HG03469 (cell line): ENCODE data around the gene ADAP1.
"Not testable (repeated sequence)": the region's sequence is repeated elsewhere in the genome, so short reads cannot be mapped to it uniquely, and the experiment has no call there.

Source experiments
- ATAC-seq: cut with Tn5 transposase; IDR thresholded peaks from one replicate; pipeline ENCODE4 v1.9.1; 2021; ENCODE audit warnings: mild to moderate bottlenecking, moderate library complexity, moderate number of reproducible peaks; ENCODE audit not compliant: unreplicated experiment

ADAP1 gene

GRCh38 chr7:883055-884021 is 71.1 kb downstream of the ADAP1 start:
- no peak for ATAC-seq

- no peak for ATAC-seq
Measured at GRCh38 chr7:882336-883035, 72.0 kb downstream of the ADAP1 start.

GRCh38 chr7:881441-882234 is 72.8 kb downstream of the ADAP1 start:
- no peak for ATAC-seq

- ATAC-seq: no peak
Measured at GRCh38 chr7:880450-880849, 74.0 kb downstream of the ADAP1 start.

- ATAC-seq: no peak
Measured at GRCh38 chr7:879706-880105, 74.8 kb downstream of the ADAP1 start.

- ATAC-seq: no peak
Measured at GRCh38 chr7:879093-879492, 75.4 kb downstream of the ADAP1 start.

DNA sequence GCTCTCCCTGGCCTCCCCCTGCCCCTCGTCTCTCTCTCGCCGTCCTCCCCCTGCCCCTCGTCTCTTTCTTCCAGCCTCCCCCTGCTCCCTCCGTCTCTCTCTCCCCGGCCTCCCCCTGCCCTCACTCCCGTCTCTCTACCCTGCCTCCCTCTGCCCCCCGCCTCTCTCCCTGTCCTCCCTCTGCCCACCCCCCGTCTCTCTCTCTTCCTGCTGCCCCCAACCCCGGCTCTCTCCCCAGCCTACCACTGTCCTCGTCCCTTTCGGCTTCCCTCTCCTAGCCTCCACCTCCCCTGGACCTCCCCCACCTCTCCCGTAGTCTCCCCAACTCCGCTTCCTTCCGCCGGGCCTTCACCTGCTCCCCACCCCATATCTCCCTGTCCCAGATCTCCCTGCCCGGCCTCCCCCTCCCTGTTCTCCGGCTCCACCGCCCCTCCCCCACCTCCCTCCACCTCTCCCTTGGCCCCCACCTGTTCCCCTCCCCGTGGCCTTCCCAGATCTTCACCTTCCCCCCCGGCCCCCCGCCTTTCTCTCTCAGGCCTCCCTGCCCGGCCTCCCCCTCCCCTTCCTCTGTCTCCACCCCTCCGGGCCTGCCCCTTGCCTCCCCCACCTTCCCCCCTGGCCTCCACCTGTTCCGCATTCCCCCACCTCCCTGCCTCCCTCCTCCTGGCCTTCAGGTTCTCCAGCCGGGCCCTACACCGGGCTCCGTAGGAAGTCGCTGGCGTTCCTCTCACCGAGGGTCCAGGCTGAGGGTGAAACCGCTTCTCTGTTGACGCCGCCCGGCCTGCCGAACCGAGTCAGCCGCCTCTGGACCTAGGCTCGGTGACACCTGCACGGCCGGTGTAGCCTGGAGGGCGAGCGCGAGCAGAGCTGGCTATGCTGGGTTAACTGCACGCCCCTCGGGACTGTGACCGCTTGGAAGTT is 76.9 kb downstream of the ADAP1 start:
- ATAC-seq: no peak

- ATAC-seq: no peak
Measured at GRCh38 chr7:876972-877311, 77.5 kb downstream of the ADAP1 start.

DNA sequence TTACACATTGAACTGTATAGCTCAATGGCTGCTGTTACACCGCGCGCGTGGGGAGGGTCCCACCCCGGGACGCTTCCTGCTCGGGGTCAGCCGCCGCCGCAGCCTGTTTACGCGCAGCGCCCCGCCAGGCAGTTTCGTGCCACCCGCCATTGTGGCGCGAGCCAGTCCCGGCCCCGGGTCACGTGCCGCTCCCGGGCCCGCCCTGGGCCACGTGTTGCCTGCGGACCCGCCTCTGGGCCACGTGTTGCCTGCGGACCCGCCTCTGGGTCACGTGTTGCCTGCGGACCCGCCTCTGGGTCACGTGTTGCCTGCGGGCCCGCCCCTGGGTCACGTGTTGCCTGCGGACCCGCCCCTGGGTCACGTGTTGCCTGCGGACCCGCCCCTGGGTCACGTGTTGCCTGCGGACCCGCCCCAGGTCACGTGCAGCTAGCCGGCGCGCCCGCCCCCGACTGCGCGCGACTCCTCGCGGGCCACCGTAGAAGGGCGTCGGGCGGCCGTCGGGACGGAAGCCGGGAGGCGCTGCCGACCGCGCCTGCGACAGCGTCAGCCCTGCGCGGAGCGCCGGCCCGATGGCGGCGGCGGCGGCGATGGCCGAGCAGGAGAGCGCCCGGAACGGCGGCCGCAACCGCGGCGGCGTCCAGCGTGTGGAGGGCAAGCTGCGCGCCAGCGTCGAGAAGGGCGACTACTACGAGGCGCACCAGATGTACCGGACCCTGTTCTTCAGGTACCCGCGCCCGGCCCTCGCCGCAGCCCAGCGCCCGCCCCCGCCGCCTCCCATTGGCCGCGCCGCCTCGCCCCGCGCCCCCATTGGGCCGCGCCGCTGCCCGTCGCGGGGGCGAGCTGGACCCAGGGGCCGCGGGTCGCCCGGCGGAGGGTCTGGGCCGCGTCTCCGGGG is 78.2 kb downstream of the ADAP1 start, which contains the start of gene GET4:
Gene GET4, plus strand, starts transcription at position 478 of the 895 bp plus-strand sequence. Its CDS starts 92 bp downstream, at position 570.
- peak; percentile 51 for ATAC-seq

DNA sequence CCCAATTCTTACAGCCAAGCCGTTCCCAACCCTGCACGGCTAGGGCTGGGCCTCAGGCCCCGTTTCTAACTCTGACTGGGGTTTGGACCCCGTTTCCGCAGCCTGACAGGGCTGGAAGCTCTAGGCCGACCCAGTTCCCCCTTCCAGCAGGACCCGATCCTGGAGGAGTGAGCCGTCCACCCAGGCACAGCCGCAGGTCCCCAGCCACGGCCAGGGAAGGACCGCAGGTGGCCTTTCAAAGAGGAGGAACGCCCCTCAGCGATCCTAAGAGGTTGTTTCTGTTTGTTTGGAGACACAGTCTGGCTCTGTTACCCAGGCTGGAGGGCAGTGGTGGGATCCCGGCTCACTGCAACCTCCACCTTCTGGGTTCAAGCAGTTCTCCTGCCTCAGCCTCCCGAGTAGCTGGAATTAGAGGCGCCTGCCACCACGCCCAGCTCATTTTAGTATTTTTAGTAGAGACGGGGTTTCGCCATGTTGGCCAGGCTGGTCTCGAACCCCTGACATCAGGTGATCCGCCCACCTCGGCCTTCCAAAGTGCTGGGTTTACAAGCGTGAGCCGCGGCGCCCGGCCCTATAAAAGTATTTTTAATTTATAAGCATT is 78.9 kb downstream of the ADAP1 start:
- ATAC-seq: no peak

- no peak for ATAC-seq
Measured at GRCh38 chr7:875051-875450, 79.4 kb downstream of the ADAP1 start.

DNA sequence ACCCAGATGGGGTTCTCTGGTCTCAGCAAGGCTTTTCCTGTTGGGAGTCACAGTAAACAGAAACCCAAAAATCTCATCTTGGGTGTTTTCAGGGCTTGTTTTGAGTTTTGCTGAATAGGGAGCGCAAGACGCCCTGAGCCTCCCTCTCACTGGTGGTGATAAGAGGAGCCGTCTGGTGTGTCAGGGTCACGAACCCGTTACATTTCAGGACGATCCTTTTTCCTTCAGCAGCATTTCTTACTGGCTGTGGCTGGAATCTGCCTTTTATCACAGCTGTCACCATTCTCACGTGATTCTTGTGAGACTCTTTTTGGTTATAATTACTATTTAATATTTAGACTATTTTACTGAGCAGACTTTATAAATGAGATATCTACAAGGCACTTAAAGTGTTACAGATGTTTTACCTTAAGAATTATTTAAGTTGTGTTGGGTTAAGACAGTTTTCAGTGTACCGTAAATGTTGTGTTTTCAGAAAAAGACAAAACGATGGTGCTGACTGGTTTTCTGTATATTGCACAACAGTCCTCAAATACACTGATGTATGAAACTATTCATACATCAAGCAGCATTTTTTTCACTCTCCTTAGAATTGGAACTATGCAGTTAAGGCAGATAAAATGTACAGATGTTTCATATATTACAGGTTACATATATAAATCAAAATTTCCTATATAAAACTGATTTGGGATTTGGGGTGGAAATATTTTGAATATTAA is 80.3 kb downstream of the ADAP1 start:
- ATAC-seq: no peak

DNA sequence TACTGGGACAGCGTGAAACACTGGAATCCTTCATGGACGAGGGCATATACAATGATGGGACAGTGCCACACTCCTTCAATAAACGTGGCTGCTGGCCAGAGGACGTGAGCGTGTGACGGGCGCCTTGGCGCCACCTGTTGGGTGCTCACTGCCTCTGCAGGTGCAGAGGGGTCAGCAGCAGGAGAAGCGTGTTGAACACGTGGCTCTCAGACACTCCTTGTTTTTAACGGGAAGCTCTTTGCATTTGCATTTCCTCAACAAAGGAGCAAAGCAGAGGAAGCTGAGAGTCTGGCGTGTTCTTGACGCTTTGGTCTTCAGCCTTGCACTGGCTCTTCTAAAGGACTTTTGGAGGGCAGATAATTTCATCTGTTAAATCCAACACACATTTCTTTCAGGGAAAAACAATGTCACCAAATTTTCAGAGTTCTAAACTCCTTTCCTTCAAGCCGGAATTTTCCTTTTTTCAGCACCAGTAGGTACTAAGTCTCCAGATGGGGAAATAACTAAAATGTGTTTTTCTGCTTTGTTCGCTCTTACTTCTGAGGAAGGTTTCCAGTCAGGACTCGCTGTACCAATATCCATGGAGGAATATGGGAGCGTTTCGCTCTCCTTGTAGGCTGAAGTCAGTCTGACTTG is 81.0 kb downstream of the ADAP1 start:
- ATAC-seq: no peak

- not testable (repeated sequence) for ATAC-seq
Measured at GRCh38 chr7:872685-873084, 81.8 kb downstream of the ADAP1 start.

DNA sequence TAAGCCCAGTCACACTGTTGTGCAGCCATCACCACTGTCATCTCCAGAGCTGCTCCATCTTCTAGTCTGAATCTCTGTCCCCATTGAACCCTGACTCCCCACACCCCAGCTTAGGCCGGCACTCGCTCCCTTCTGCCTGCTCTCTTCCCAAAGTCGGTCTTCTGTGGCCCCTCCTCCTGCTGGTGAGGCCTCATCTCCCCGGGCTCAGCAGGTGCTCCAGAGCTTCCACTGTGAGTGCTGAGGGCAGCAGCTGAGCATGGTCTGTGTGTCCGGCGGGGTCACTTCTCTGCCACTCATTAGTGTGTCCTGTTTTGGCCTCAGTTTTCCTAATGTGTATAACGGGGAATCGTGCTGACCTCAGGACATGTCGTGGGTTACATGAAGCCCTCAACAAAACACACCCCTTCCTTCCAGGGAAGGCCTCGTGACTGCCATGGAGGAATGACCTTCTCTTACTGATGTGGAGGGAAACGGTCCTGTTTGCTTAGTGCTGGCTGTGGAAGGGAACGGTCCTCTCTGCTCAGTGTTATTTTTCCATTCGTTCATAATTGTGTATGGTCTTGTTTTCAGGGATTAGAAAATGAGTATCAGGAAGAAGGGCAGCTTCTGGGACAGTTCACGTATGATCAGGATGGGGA is 82.5 kb downstream of the ADAP1 start:
- no peak for ATAC-seq

GRCh38 chr7:869348-869747 is 85.1 kb downstream of the ADAP1 start:
- ATAC-seq: no peak

GRCh38 chr7:868189-868486 is 86.3 kb downstream of the ADAP1 start:
- ATAC-seq: no peak
